ENCODE results near the gene PACS2.
"Not testable (repeated sequence)": the region's sequence is repeated elsewhere in the genome, so short reads cannot be mapped to it uniquely, and the experiment has no call there.

PACS2 gene

DNA sequence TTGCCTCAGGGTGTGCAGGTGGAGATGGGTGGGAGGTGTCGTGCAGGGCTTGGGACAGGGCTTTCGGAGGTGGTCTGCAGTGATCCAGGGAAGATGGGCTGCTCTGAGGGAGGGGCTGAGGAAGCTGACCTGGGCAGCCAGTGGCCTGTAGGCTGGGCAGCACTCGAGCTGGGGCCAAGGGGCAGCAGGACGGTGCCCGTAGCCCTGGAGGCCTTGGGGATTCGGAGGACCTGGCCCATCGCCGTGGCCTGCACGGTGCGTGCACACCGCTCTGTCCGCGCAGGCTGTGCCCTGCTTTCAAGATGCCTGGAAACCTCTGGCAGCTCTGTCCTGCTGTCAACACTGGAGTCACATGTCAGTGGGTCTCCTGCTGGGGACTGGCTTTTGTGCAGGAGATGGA is 9.1 kb downstream of the PACS2 start:
- Histone ChIP-seq H3K9ac (peak overlapping the region in 6 of 11 experiments; percentile 2 to 55 (median 42); a peak in 5 of 22 replicates), H3K27ac (peak overlapping the region in 1 of 11 experiments; percentile 39; a peak in 1 of 22 replicates), H3K27me3 (no peaks in the 10 kb centered on the region), H3K4me3 (no peak overlapping the region), H3K9me3 (replicated peaks in 1 of 11) (no peaks in the 10 kb centered on the region), H3K36me3 (peaks cover 0 to 15% (median 0%) of the 10 kb centered on the region in 11 experiments; a peak in 7 of 22 replicates), H4K20me1 (peaks cover 73 to 99% (median 78%) of the 10 kb centered on the region in 11 experiments), H3K4me1 (peaks cover 55 to 68% (median 66%) of the 10 kb centered on the region in 10 experiments), H3K4me2 (peak overlapping the region; percentile 61 to 95 (median 81))
- TF ChIP-seq Cebpa-rat (IDR thresholded peaks at IDR 0.05), result no peak

DNA sequence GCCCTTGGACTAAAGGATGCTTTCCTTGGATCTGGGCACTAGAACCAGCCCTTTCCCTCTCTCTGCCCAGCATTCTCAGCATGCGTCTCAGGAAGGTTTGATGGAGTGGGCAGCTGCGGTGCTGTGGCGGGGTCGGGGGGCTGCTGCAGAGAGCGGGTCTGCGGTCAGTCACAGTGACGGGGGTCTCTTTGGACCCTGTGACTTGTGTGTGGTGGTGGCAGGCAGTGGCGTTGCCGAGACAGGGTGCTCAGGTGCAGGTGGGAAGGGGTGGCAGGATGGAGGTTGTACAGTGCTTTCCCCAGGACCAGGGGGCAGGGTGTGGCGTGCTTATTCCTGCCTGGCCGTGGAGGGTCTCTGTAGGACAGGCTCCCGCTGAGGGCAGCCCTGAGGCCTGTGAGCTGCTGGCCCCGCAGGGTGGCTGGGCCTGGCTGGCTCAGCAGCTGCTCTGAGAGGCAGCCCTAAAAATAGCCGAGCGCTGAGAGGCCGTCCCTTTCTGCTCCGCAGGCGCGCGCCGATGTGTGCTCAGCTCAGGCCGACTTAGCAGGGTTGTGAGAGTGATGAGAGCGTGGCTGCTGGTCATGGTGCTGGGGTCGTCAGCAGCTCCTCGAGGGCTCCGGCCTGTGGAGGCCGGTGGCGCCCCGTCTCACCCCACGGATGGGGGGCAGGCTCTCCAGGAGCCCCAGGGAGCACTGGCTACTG is 9.7 kb downstream of the PACS2 start:
- peak overlapping the region in 8 of 11 experiments; percentile 20 to 55 (median 42); a peak in 11 of 22 replicates for H3K9ac ChIP-seq
- peaks cover 0 to 15% (median 0%) of the 10 kb centered on the region in 11 experiments; a peak in 7 of 22 replicates for H3K36me3 ChIP-seq
- peaks cover 75 to 100% (median 84%) of the 10 kb centered on the region in 11 experiments for H4K20me1 ChIP-seq
- H3K9me3 ChIP-seq (replicated peaks in 1 of 11), result no peaks in the 10 kb centered on the region
- no peak overlapping the region for H3K4me3 ChIP-seq
- H3K27me3 ChIP-seq, result no peaks in the 10 kb centered on the region
- peak overlapping the region in 6 of 11 experiments; percentile 5 to 39 (median 20); a peak in 4 of 22 replicates for H3K27ac ChIP-seq
- no peak for TF ChIP-seq Cebpa-rat (IDR thresholded peaks at IDR 0.05)
- H3K4me1 ChIP-seq, result peaks cover 61 to 74% (median 71%) of the 10 kb centered on the region in 10 experiments
- peak overlapping the region; percentile 61 to 95 (median 81) for H3K4me2 ChIP-seq

DNA sequence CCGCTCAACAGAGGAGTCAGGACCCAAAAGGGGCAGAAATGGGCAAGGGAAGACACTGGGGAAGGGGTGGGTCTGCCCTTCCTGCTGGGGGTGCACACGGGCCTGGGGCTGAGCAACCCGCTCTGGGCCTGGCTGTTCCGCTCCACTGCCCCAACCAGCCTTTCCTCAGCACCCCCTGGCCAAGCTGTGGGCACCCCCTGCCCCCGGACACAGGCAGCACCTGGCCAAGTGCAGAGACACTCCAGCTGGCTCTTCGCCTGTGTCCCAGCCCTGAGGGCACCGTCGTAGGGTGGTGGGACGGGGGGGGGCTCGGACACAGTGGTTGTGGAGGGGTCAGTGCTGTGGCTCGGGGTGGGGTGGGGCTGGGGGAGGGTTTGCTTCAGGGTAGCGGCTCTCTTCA is 10.3 kb downstream of the PACS2 start:
- no peak for TF ChIP-seq Cebpa-rat (IDR thresholded peaks at IDR 0.05)
- Histone ChIP-seq H3K27ac (peak overlapping the region in 5 of 11 experiments; percentile 5 to 39 (median 21); a peak in 5 of 22 replicates), H3K36me3 (peaks cover 0 to 14% (median 0%) of the 10 kb centered on the region in 11 experiments; a peak in 7 of 22 replicates), H3K9me3 (replicated peaks in 1 of 11) (no peaks in the 10 kb centered on the region), H3K9ac (peak overlapping the region in 8 of 11 experiments; percentile 20 to 55 (median 42); a peak in 11 of 22 replicates), H3K4me1 (peaks cover 67 to 80% (median 78%) of the 10 kb centered on the region in 10 experiments), H4K20me1 (peaks cover 81 to 100% (median 91%) of the 10 kb centered on the region in 11 experiments), H3K4me3 (no peak overlapping the region), H3K27me3 (no peaks in the 10 kb centered on the region), H3K4me2 (peak overlapping the region; percentile 61 to 95 (median 83))

DNA sequence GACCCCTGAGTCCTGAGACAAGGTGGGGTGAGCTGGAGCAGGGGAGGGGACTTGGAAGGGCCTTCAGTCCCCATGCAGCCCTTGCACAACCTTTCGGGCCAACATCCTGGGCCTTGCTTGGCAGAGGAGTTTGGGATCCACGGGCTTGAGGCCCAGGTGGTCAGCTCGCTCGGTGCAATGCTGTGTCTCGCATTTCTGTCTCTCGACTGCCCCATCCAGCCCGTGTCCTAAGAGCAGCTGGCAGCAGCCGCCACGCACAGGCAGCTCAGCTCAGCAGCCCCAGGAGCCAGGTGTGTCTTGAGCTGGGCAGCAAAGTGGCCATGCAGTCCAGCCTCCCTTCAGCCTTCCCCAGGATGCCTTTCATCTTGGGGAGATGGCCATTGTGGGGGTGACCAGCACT is 10.8 kb downstream of the PACS2 start:
- peaks cover 0 to 12% (median 0%) of the 10 kb centered on the region in 11 experiments; a peak in 7 of 22 replicates for H3K36me3 ChIP-seq
- H4K20me1 ChIP-seq, result peaks cover 85 to 100% (median 93%) of the 10 kb centered on the region in 11 experiments
- H3K4me2 ChIP-seq, result peak overlapping the region; percentile 57 to 95 (median 87)
- H3K4me1 ChIP-seq, result peaks cover 72 to 84% (median 82%) of the 10 kb centered on the region in 10 experiments
- 0 out of 22 replicates have a peak overlapping the region, but pooled peaks of 2 of the 11 experiments have one; percentile 31 to 33 for H3K9ac ChIP-seq
- no peak for TF ChIP-seq Cebpa-rat (IDR thresholded peaks at IDR 0.05)
- peaks cover 0 to 1% (median 0%) of the 10 kb centered on the region in 11 experiments; a peak in 1 of 22 replicates for H3K9me3 ChIP-seq (replicated peaks in 1 of 11)
- H3K27me3 ChIP-seq, result no peaks in the 10 kb centered on the region
- no peak overlapping the region; a peak in 1 of 22 replicates for H3K27ac ChIP-seq
- H3K4me3 ChIP-seq, result no peak overlapping the region

DNA sequence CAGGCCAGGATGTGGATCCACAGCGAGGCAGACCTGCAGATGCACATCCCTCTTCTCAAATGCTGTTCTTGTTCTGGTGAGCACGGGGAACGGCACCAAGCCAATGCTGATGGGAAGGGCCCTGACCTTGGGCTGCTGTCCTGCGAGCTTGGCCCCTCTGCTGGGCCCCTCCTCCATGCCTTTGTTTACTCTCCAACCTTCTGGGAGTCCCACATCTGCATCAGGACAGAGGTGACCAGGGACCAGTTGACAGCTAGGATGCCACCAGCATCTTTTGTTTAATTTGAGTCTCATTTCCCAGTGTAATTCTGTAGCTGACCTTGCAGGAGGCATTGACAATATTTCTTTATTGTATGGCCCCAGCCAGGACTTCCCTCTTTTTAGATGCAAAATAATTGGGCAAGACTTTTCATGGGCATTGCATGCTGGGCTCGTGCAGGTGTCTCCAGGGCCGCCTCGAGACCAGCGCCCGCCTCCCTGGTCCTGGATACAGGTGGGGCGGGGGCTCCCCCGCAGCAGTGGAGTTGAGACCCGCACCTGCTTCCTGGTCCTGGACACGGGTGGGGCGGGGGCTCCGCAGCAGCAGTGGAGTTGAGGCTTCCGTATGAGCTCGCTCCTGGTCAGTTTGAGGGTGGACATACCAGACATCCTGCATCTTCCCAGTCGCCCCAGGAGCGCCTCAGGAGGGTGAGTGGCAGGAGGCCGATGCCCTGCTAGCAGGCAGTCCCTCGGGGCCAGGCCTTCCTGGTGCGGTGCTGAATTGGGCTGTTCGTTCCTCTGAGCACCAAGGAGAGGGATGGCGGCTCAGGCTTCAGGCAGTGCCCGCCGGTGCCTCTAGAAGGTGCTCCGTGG is 11.4 kb downstream of the PACS2 start:
- Histone ChIP-seq H3K9ac (peak overlapping the region in 8 of 11 experiments; percentile 2 to 48 (median 24); a peak in 6 of 22 replicates), H3K9me3 (replicated peaks in 1 of 11) (peaks cover 0 to 8% (median 0%) of the 10 kb centered on the region in 11 experiments; a peak in 2 of 22 replicates), H4K20me1 (peaks cover 84 to 100% (median 93%) of the 10 kb centered on the region in 11 experiments), H3K27ac (peak overlapping the region in 2 of 11 experiments; percentile 0 to 17; a peak in 3 of 22 replicates), H3K4me3 (no peak overlapping the region), H3K36me3 (peaks cover 0 to 7% (median 0%) of the 10 kb centered on the region in 11 experiments; a peak in 7 of 22 replicates), H3K27me3 (no peaks in the 10 kb centered on the region), H3K4me1 (peaks cover 78 to 91% (median 88%) of the 10 kb centered on the region in 10 experiments), H3K4me2 (peak overlapping the region; percentile 57 to 95 (median 87))
- TF ChIP-seq Cebpa-rat (IDR thresholded peaks at IDR 0.05), result no peak; a peak in 1 of 22 replicates

DNA sequence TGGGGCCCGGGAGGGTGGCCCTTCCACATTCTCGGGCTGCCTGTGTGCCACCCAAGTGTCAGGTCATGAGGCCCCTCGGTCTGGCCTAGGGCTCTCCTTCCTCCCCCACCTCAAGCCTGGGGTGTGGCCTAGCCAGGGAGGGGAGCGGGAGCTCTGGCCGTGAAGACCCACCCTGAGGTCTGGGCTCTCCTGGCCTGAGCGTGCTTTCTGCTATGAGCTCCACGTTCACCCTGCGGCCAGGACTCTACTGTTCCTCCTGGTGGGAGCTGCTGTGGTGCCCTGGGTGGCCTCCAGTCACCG is 12.0 kb downstream of the PACS2 start:
- no peak for TF ChIP-seq Cebpa-rat (IDR thresholded peaks at IDR 0.05)
- Histone ChIP-seq H3K9ac (peak overlapping the region in 8 of 11 experiments; percentile 2 to 48 (median 24); a peak in 6 of 22 replicates), H3K4me1 (peaks cover 84 to 96% (median 94%) of the 10 kb centered on the region in 10 experiments), H4K20me1 (peaks cover 80 to 100% (median 93%) of the 10 kb centered on the region in 11 experiments), H3K9me3 (replicated peaks in 1 of 11) (peaks cover 0 to 13% (median 0%) of the 10 kb centered on the region in 11 experiments; a peak in 4 of 22 replicates), H3K27ac (peak overlapping the region in 2 of 11 experiments; percentile 0 to 17; a peak in 2 of 22 replicates), H3K36me3 (peaks cover 0 to 7% (median 0%) of the 10 kb centered on the region in 11 experiments; a peak in 7 of 22 replicates), H3K4me2 (peak overlapping the region; percentile 57 to 95 (median 87)), H3K27me3 (no peaks in the 10 kb centered on the region), H3K4me3 (no peak overlapping the region)

DNA sequence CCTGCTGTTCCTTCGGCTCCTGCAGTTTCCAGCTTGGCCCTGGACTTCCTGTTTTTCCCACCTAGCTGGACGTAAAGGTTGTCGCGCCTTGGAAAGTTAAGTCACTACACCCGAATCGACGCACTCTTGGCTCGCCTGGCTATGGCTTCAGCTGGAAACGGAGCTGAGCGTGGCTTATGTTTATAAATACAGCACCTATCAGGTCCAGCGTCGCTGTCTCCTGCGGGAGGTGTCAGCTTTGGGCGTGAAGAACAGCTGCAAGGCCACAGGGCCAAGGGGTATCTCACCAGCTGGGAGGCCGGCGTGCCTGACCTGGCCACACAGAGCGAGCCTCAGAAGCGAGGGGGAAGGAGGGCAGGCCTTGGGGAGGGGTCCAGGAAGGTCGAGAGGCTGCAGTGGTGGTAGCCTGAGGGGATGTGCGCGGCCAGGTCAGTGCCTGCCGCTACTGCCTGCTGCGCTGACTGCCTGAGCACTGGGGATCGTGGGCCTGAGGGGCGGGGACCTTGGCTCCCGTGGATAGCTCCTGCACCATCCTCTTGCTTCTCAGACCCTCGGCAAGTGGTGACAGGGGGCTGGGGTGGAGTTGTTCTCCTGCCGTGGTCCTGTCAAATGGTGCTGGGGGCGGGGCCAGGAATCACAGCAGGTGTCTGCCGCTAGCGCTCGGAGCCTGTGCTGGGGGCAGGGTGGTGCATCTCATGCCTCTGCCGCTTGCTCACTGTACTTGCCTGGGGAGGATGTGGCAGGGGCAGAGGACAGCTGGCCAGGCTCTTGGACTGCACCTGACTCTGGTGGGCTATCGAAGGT is 12.5 kb downstream of the PACS2 start:
- Histone ChIP-seq H4K20me1 (peaks cover 83 to 100% (median 97%) of the 10 kb centered on the region in 11 experiments), H3K4me2 (peak overlapping the region; percentile 57 to 95 (median 87); a peak in 21 of 22 replicates), H3K27me3 (no peaks in the 10 kb centered on the region), H3K9ac (peak overlapping the region in 6 of 11 experiments; percentile 2 to 48 (median 30); a peak in 3 of 22 replicates), H3K27ac (peak overlapping the region in 2 of 11 experiments; percentile 0 to 17; a peak in 1 of 22 replicates), H3K4me3 (no peak overlapping the region), H3K9me3 (replicated peaks in 1 of 11) (peaks cover 0 to 15% (median 0%) of the 10 kb centered on the region in 11 experiments; a peak in 4 of 22 replicates), H3K36me3 (peaks cover 0 to 7% (median 0%) of the 10 kb centered on the region in 11 experiments; a peak in 5 of 22 replicates), H3K4me1 (peaks cover 89 to 100% (median 99%) of the 10 kb centered on the region in 10 experiments)
- no peak for TF ChIP-seq Cebpa-rat (IDR thresholded peaks at IDR 0.05)

DNA sequence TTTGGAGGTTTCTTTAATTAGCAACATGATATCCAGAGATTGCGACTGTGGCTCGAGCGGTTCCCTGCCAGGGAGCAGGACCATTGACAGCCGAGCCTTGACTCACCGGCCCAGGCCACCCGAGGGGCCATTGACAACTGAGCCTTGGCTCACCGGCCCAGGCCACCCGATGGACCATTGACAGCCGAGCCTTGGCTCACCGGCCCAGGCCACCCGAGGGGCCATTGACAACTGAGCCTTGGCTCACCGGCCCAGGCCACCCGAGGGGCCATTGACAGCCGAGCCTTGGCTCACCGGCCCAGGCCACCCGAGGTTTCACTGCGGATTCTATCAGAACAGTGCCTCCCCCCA is 13.1 kb downstream of the PACS2 start:
- Histone ChIP-seq H3K4me2 (peak overlapping the region in 10 of 11 experiments; percentile 77 to 95 (median 88); a peak in 17 of 22 replicates), H3K9me3 (replicated peaks in 1 of 11) (peaks cover 0 to 15% (median 0%) of the 10 kb centered on the region in 11 experiments; a peak in 4 of 22 replicates), H4K20me1 (peaks cover 85 to 100% (median 99%) of the 10 kb centered on the region in 11 experiments), H3K4me1 (peaks cover 90 to 100% (median 99%) of the 10 kb centered on the region in 10 experiments)
- H3K27ac ChIP-seq, H3K4me3 ChIP-seq, H3K27me3 ChIP-seq, H3K9ac ChIP-seq, H3K36me3 ChIP-seq: not testable (repeated sequence)
